Measurements from ENCODE around the gene IMP4. TPM values are rescaled to one million over a fixed set of nuclear protein-coding genes. Genes with fewer than 3 reads are reported as not detected.

The IMP4 gene
- total RNA-seq, 1 experiment from 2014 or later = 120 TPM

GRCh38 chr2:130318906-130319305 lies 23.8 kb upstream of the IMP4 start:
- peaks cover 4% of the 10 kb centered on the region for H3K27me3 Mint-ChIP-seq (ENCODE audit: insufficient read depth, unreplicated experiment)
- DNase-seq = no peak
- no peaks in the 10 kb centered on the region for H3K4me1 Mint-ChIP-seq (ENCODE audit: low read depth, unreplicated experiment)
- Histone ChIP-seq H3K9me3 (no peaks in the 10 kb centered on the region; the same call in 1 of the 2 replicates), H3K4me1 (no peaks in the 10 kb centered on the region), H3K4me3 (ENCODE audit: low read depth, low read length) (no peak overlapping the region), H3K27me3 (replicated peaks; ENCODE audit: control insufficient read depth, insufficient read depth, low read length) (no peaks in the 10 kb centered on the region), H3K36me3 (ENCODE audit: control insufficient read depth, insufficient read depth, low read length) (no peaks in the 10 kb centered on the region)
- no peaks in the 10 kb centered on the region for H3K9me3 Mint-ChIP-seq (ENCODE audit: unreplicated experiment)
- TF ChIP-seq CTCF (IDR thresholded peaks at IDR 0.05; ENCODE audit: insufficient read depth in 1 of 2, low read depth in 1 of 2, low read length in 1 of 2, severe bottlenecking in 1 of 2, unreplicated experiment in 1 of 2) = no peak
- BruUV-seq (replicated peaks) = no TSS peak
- H3K4me3 Mint-ChIP-seq (ENCODE audit: unreplicated experiment) = no peak overlapping the region
- ChIA-PET POLR2A (no interaction called here), CTCF (no interaction called here)
- H3K27ac Mint-ChIP-seq (ENCODE audit: unreplicated experiment) = no peak overlapping the region
- intact Hi-C loops (cut with micrococcal nuclease; ENCODE audit: unreplicated experiment) = no loop called here
- no peaks in the 10 kb centered on the region for H3K36me3 Mint-ChIP-seq (ENCODE audit: insufficient read depth, unreplicated experiment)

GRCh38 chr2:130319536-130319935 lies 23.2 kb upstream of the IMP4 start:
- intact Hi-C loops (cut with micrococcal nuclease; ENCODE audit: unreplicated experiment) = no loop called here
- ChIA-PET CTCF (no interaction called here), POLR2A (no interaction called here)
- Histone ChIP-seq H3K9me3 (no peaks in the 10 kb centered on the region; the same call in 1 of the 2 replicates), H3K36me3 (ENCODE audit: control insufficient read depth, insufficient read depth, low read length) (no peaks in the 10 kb centered on the region), H3K4me1 (no peaks in the 10 kb centered on the region), H3K4me3 (ENCODE audit: low read depth, low read length) (no peak overlapping the region), H3K27me3 (replicated peaks; ENCODE audit: control insufficient read depth, insufficient read depth, low read length) (no peaks in the 10 kb centered on the region)
- no TSS peak for BruUV-seq (replicated peaks)
- Mint-ChIP-seq H3K4me3 (ENCODE audit: unreplicated experiment) (no peak overlapping the region), H3K27me3 (ENCODE audit: insufficient read depth, unreplicated experiment) (peaks cover 4% of the 10 kb centered on the region), H3K9me3 (ENCODE audit: unreplicated experiment) (no peaks in the 10 kb centered on the region), H3K27ac (ENCODE audit: unreplicated experiment) (no peak overlapping the region), H3K36me3 (ENCODE audit: insufficient read depth, unreplicated experiment) (no peaks in the 10 kb centered on the region), H3K4me1 (ENCODE audit: low read depth, unreplicated experiment) (no peaks in the 10 kb centered on the region)
- no peak for TF ChIP-seq CTCF (IDR thresholded peaks at IDR 0.05; ENCODE audit: insufficient read depth in 1 of 2, low read depth in 1 of 2, low read length in 1 of 2, severe bottlenecking in 1 of 2, unreplicated experiment in 1 of 2)
- no peak for DNase-seq

- H3K27ac Mint-ChIP-seq (ENCODE audit: unreplicated experiment) = peak overlapping the region; percentile 62
- H3K36me3 ChIP-seq (ENCODE audit: control insufficient read depth, insufficient read depth, low read length) = no peaks in the 10 kb centered on the region
- POLR2A ChIA-PET = interaction anchor here (1.1 kb wide), 1 partner anchor 15 kb away, joined by 6 read pairs; the partner anchor contains the start of gene IMP4
These were observed 14.8 kb upstream of the IMP4 start for GRCh38 chr2:130327703-130328527.

More at GRCh38 chr2:130327703-130328527, 14.8 kb upstream of the IMP4 start:
- Histone ChIP-seq H3K4me1 (peaks cover 12% of the 10 kb centered on the region), H3K27me3 (replicated peaks; ENCODE audit: control insufficient read depth, insufficient read depth, low read length) (no peaks in the 10 kb centered on the region), H3K9me3 (no peaks in the 10 kb centered on the region), H3K4me3 (ENCODE audit: low read depth, low read length) (no peak overlapping the region)
- H3K9me3 Mint-ChIP-seq (ENCODE audit: unreplicated experiment) = no peaks in the 10 kb centered on the region
- peaks cover 3% of the 10 kb centered on the region for H3K27me3 Mint-ChIP-seq (ENCODE audit: insufficient read depth, unreplicated experiment)
- CTCF ChIA-PET = interaction anchor here (0.7 to 1.0 kb wide), 2 partner anchors 14 to 75 kb away, joined by 4 to 5 read pairs; a partner anchor contains a TSS
- H3K36me3 Mint-ChIP-seq (ENCODE audit: insufficient read depth, unreplicated experiment) = no peaks in the 10 kb centered on the region
- no peak for TF ChIP-seq CTCF (IDR thresholded peaks at IDR 0.05; ENCODE audit: insufficient read depth in 1 of 2, low read depth in 1 of 2, low read length in 1 of 2, severe bottlenecking in 1 of 2, unreplicated experiment in 1 of 2)
- intact Hi-C loops (cut with micrococcal nuclease; ENCODE audit: unreplicated experiment) = no loop called here
- peaks cover 6% of the 10 kb centered on the region for H3K4me1 Mint-ChIP-seq (ENCODE audit: low read depth, unreplicated experiment)
- DNase-seq = peak; percentile 41 to 76
- no peak overlapping the region for H3K4me3 Mint-ChIP-seq (ENCODE audit: unreplicated experiment)
- no TSS peak for BruUV-seq (replicated peaks)
